GM23338 (cell line): ENCODE data around the gene GPD1L. TPM values are rescaled to one million over a fixed set of nuclear protein-coding genes. Genes with fewer than 3 reads are reported as not detected.

Source experiments
- ATAC-seq: fragments of 200-7000 bp; cut with Tn5 transposase; 3 replicates; pipeline ENCODE4 v1.9.1; 2020
- DNase-seq: peaks from one replicate; pipeline ENCODE4 v3.0.0-alpha.2; 2015; ENCODE audit warnings: low spot score
- H2AFZ ChIP-seq: fragments of 200-600 bp; sonication (generic); 2 replicates; pipeline ENCODE4 v1.8.0; 2016; ENCODE audit warnings: antibody characterized with exemption, mild to moderate bottlenecking, moderate library complexity
- H3F3A ChIP-seq: fragments of 200-600 bp; sonication (generic); replicated peaks from 2 replicates; pipeline ENCODE4 v1.8.0; 2017; ENCODE audit warnings: antibody characterized with exemption, mixed run types, low read depth
- H3K27ac ChIP-seq: fragments of 200-600 bp; sonication (generic); 2 replicates; pipeline ENCODE4 v1.6.1; 2016; ENCODE audit warnings: low read depth
- H3K27me3 ChIP-seq: fragments of 200-600 bp; sonication (generic); 2 replicates; pipeline ENCODE4 v1.8.0; 2016; ENCODE audit warnings: mild to moderate bottlenecking, mixed run types, moderate library complexity; ENCODE audit not compliant: insufficient read depth
- H3K36me3 ChIP-seq: fragments of 200-600 bp; sonication (generic); 2 replicates; pipeline ENCODE4 v1.8.0; 2016; ENCODE audit warnings: mild to moderate bottlenecking; ENCODE audit not compliant: insufficient read depth
- H3K4me1 ChIP-seq: fragments of 200-600 bp; sonication (generic); 2 replicates; pipeline ENCODE4 v1.8.0; 2016; ENCODE audit warnings: mild to moderate bottlenecking, moderate library complexity; ENCODE audit not compliant: insufficient read depth
- H3K4me2 ChIP-seq: fragments of 200-600 bp; sonication (generic); 2 replicates; pipeline ENCODE4 v1.7.1; 2017; ENCODE audit warnings: mixed run types
- H3K4me3 ChIP-seq: fragments of 200-600 bp; sonication (generic); 2 replicates; pipeline ENCODE4 v1.6.1; 2016; ENCODE audit warnings: mixed run types
- H3K79me2 ChIP-seq: fragments of 200-600 bp; sonication (generic); replicated peaks from 2 replicates; pipeline ENCODE4 v1.8.0; 2017; ENCODE audit warnings: mild to moderate bottlenecking; ENCODE audit not compliant: insufficient read depth
- H3K9me2 ChIP-seq: fragments of 200-600 bp; sonication (generic); 2 replicates; pipeline ENCODE4 v1.8.0; 2017; ENCODE audit not compliant: insufficient read depth
- H4K20me1 ChIP-seq: fragments of 200-600 bp; sonication (generic); replicated peaks from 2 replicates; pipeline ENCODE4 v1.8.0; 2017; ENCODE audit warnings: mild to moderate bottlenecking; ENCODE audit not compliant: insufficient read depth
- H3K27ac Mint-ChIP-seq: 2 replicates; pipeline ENCODE4 v1.8.0; 2020; ENCODE audit warnings: inconsistent platforms, mild to moderate bottlenecking, moderate library complexity, mixed read lengths
- H3K27me3 Mint-ChIP-seq: 3 replicates; pipeline ENCODE4 v1.8.0; 2022; ENCODE audit warnings: low read depth, mild to moderate bottlenecking, moderate library complexity, mixed read lengths, inconsistent platforms; ENCODE audit not compliant: insufficient read depth, poor library complexity
- H3K36me3 Mint-ChIP-seq: 3 replicates; pipeline ENCODE4 v1.8.0; 2021; ENCODE audit warnings: low read depth, mild to moderate bottlenecking, inconsistent platforms, moderate library complexity, mixed read lengths
- H3K4me1 Mint-ChIP-seq: 3 replicates; pipeline ENCODE4 v1.8.0; 2020; ENCODE audit warnings: mild to moderate bottlenecking, inconsistent platforms, mixed read lengths
- H3K4me3 Mint-ChIP-seq: 3 replicates; pipeline ENCODE4 v1.8.0; 2021; ENCODE audit warnings: moderate library complexity, mild to moderate bottlenecking, inconsistent platforms, mixed read lengths
- H3K9me3 Mint-ChIP-seq: 3 replicates; pipeline ENCODE4 v1.8.0; 2020; ENCODE audit warnings: moderate library complexity, mild to moderate bottlenecking, inconsistent platforms, mixed read lengths
- CREB1 ChIP-seq: fragments of 250-450 bp; sonication (Bioruptor Pico); IDR thresholded peaks from 2 replicates; pipeline ENCODE4 v1.5.0; 2020; ENCODE audit warnings: low read depth, mild to moderate bottlenecking, moderate library complexity
- JUNB ChIP-seq: IDR thresholded peaks from one replicate; pipeline ENCODE4 v1.6.1; 2016; ENCODE audit warnings: antibody characterized with exemption; ENCODE audit not compliant: unreplicated experiment
- NANOG ChIP-seq: IDR thresholded peaks from 2 replicates; pipeline ENCODE4 v1.6.1; 2016; ENCODE audit warnings: antibody characterized with exemption, borderline replicate concordance
- POLR2AphosphoS5 ChIP-seq: IDR thresholded peaks from 2 replicates; pipeline ENCODE4 v1.6.1; 2016; ENCODE audit warnings: antibody characterized with exemption, low read depth
- STAT1 ChIP-seq: IDR thresholded peaks from one replicate; pipeline ENCODE4 v1.6.1; 2016; ENCODE audit warnings: antibody characterized with exemption; ENCODE audit not compliant: unreplicated experiment
- ZNF114 ChIP-seq: fragments of 250-450 bp; sonication (Bioruptor Pico); IDR thresholded peaks from 2 replicates; pipeline ENCODE4 v1.5.0; 2020; ENCODE audit warnings: mild to moderate bottlenecking, moderate library complexity
- ZNF331 ChIP-seq: fragments of 250-450 bp; sonication (Bioruptor Pico); IDR thresholded peaks from 2 replicates; pipeline ENCODE4 v1.5.0; 2020; ENCODE audit warnings: low read depth, mild to moderate bottlenecking, moderate library complexity
- ZNF462 ChIP-seq: fragments of 250-450 bp; sonication (Bioruptor Pico); IDR thresholded peaks from 2 replicates; pipeline ENCODE4 v1.5.0; 2020; ENCODE audit warnings: mild to moderate bottlenecking, moderate library complexity
- polyA plus RNA-seq: library from polyadenylated mRNA; unstranded; fragments of >200 nt; fragmentation: Nextera tagmentation; extraction: Ambion mirVana; gene quantifications from 2 replicates; pipeline ENCODE4 v1.2.1, GENCODE V29; 2016
- total RNA-seq: library from RNA; depleted of rRNA; stranded (reverse); fragments of >200 nt; shearing (Covaris generic); gene quantifications from 2 replicates; pipeline ENCODE4 v1.2.3, GENCODE V29; 2014

The GPD1L gene
- total and polyA plus RNA-seq, 2 experiments from 2014 or later: 2.0 to 6.4 TPM

- TF ChIP-seq ZNF462 (CRISPR knock-in tag): no peak
These were observed 4.1 kb upstream of the GPD1L start (continued) for GRCh38 chr3:32102289-32102688.

GRCh38 chr3:32104492-32104891, 1.9 kb upstream of the GPD1L start:
- Histone ChIP-seq H3K4me2 (no peak overlapping the region), H2AFZ (no peak overlapping the region), H3K4me1 (no peaks in the 10 kb centered on the region; the same call in 1 of the 2 replicates), H3K79me2 (no peaks in the 10 kb centered on the region), H4K20me1 (no peaks in the 10 kb centered on the region), H3K36me3 (peaks cover 14% of the 10 kb centered on the region), H3K9me2 (peaks cover 6% of the 10 kb centered on the region; the same call in 1 of the 2 replicates), H3K27me3 (peaks cover 17% of the 10 kb centered on the region), H3K27ac (no peak overlapping the region), H3F3A (0 out of 2 replicates have a peak, but pooled peaks cover 4% of the 10 kb centered on the region), H3K4me3 (no peak overlapping the region)
- ATAC-seq (no peak), DNase-seq (no peak)
- Mint-ChIP-seq H3K4me3 (no peak overlapping the region), H3K36me3 (peaks cover 13% of the 10 kb centered on the region), H3K9me3 (peaks cover 40% of the 10 kb centered on the region), H3K4me1 (peaks cover 9% of the 10 kb centered on the region; the same call in 2 of the 3 replicates), H3K27ac (no peak overlapping the region), H3K27me3 (peaks cover 21% of the 10 kb centered on the region)
- no peak for TF ChIP-seq ZNF331 (CRISPR knock-in tag)
- no peak for TF ChIP-seq STAT1
- no peak for TF ChIP-seq POLR2AphosphoS5
- no peak for TF ChIP-seq JUNB
- no peak for TF ChIP-seq ZNF114 (CRISPR knock-in tag)
- no peak for TF ChIP-seq NANOG
- no peak for TF ChIP-seq CREB1 (CRISPR knock-in tag)
- TF ChIP-seq ZNF462 (CRISPR knock-in tag): no peak
